NCI-H748 treated with DMSO at 0.1 percent for 48 hours (cell line): ENCODE results near the gene RIMBP2.

ENCODE experiments used
- DNase-seq: peaks from one replicate; lab custom pipeline; 2025; lab: John Stamatoyannopoulos, UW

The RIMBP2 gene

DNA sequence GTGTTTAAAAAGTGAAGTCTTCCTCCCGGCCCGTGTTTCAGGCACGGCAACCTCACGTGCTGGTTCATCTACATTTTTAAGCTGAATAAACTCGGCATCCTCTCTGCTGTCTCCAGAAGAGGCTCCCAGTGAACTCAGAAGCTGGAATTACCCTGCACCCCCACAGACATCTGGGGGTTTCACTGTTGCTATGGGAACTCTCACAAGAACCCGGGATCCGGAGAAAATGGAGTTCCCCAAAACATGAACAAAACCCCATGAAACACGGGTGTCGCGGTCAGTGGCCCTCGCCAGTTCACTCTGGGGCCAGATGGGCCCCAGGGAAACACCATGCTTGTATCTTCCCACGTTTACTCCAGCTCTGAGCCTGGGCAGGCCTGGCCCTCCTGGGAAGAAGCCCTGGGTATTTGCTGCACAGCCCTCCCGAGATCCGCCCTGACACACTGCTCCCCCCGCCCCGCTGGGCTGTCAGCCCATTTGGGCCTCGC lies 234.7 kb downstream of the RIMBP2 start:
- no peak for DNase-seq

DNA sequence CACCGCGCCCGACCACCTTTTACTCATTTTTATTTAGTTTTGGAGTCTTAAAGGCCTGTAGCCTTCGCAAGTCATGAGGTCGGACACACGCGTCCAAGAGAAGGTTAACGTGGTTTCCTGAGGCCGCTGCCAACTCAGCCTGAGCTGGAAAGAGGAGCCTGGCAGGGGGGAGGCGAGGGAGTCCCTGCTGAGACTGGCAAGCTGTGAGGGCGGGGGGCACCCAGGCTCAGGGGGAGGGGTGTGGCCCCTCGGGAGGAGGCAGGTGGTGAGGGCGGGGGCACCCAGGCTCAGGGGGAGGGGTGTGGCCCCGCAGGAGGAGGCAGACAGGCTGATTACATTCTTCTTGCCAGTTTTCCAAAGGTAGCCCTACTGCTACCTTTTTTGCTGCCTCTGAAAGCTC lies 235.2 kb downstream of the RIMBP2 start:
- DNase-seq = no peak

DNA sequence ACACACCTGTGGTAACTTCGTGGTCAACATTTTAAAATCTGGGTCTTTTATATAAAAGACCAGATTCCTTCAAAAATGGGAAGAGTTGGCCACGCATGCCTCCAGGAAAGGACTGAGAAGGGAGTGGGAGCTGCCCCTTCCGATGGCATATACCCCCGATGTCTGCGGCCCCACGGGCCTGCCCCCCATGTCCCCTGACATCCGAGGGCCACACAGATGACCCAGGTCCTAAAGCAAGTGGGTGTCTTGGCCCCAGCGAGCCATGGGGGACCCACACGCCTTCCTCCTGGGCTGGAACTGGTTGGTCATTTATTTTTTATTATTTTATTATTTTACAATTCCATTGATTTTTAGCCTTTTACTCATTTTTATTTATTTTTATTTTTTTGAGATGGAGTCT lies 235.9 kb downstream of the RIMBP2 start:
- no peak for DNase-seq

DNA sequence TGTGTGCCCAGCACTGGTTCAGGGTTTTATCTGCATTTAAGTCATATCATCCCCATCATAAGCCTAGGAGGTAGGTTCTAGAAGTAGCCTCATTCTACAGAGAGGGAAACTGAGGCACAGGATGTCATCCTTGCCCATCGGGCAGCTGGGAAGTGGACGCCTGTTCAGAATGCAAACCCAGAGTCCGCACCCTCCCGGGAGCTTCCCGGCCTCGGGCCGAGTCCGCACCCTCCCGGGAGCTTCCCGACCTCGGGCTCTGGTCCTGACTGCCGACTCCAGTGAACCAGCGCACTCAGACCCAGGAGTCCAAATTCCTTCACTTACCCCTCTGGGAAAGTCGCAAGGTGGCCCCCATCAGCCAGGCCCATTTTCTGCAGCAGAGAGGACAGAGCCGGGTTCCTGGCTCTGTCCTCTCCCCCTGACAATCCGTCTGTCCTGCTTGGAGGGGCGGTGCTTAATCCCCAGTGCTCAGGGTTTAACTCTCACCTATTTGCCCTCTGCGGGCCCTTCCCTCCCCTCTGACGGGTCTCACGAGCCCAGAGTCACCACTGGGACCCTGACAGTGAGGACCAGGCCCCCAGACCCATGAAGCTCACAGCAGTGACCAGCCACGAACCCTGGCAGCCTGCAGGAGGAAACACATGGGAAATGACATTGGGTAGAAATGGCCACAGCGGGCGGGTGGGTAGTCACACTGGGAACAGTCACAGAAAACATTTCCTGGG lies 236.5 kb downstream of the RIMBP2 start:
- no peak for DNase-seq

DNA sequence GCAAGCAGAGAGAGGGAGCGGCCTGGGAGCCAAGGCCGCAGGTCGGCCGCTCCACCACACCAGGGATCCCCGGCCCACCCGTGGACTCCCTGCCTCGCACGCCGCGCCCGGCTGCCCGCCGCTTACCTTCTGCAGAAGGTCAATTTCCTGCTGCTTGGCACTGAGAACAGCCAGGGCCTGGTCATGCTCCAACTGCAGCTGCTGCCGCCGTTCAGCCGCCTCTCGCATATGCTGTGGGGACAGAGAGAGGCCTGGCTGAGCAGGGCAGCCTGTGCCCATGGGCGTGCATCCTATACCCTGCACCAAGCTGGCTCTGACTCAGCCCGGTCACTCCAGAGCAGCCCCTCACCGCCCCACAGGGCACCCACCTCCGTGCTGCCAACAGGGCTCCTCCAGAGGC lies 237.3 kb downstream of the RIMBP2 start:
- DNase-seq = no peak

DNA sequence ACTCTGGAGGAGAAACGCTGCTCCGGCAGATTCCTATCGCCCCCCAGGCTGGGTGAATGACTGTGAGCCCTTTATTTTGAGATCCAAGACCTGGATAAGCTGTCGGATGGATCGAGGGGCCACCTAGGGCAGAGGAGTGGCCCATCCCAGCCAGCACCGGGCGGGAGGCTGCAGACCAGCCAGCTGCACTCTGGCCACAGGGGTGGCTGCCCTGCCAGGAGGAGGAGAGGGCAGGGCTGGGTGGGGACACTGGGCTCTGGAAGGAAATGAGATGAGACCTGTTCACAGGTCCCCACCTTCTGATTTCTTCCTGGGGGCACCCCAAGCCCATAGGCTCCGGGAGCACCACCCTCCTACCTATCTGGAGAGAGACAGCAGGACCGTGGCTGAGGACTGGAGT lies 238.4 kb downstream of the RIMBP2 start:
- no peak for DNase-seq

DNA sequence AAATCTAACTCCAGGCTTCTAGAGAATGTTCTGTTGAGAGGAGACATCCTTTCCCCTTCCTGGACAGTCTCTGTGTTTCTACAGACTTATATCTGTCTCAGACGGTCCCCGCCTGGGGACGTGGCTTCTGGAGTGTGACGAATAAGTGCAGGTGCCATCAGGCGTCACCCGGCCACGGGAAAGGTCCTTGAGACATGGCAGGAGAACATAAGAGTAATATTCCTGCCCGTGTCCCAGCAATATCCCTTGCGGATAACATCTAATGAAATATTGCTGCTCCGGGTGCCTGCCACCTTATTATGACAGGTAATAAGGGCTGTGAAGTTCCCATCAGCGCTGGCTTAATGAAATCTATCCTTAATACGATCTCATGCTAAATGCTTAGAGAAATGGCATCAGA lies 238.8 kb downstream of the RIMBP2 start:
- no peak for DNase-seq

DNA sequence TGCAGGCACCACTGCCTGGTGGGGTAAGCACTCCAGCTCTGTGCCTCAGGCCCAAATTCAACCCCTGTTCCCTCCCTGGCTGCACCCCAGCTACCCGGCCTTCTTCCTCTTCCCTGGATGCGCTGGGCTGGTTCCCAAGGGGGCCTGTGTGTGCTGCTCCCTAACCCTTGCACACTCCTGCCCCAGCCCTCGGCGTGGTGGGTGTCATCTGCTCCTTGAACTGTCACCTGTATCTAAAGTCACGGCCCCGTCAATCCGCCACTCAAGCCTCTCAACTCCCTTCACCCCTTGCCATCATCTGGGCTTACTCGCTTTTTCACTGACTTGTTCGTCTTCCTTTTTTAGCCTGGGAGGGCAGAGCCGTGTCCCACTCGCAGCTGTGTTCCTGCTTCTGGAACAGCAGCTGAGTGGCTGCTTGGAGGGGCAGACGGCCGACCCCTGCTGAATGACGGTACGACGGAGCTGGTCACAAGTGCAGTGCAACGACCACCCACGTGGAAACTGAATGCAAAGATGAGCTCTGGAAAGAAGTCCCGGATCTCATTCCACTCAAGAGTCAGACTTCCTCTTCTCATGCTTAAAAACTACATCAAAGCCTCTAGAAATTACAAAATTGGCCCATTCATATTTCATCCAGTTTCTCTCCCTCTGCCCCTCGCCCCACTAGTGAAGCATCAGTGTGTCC lies 239.5 kb downstream of the RIMBP2 start:
- no peak for DNase-seq

DNA sequence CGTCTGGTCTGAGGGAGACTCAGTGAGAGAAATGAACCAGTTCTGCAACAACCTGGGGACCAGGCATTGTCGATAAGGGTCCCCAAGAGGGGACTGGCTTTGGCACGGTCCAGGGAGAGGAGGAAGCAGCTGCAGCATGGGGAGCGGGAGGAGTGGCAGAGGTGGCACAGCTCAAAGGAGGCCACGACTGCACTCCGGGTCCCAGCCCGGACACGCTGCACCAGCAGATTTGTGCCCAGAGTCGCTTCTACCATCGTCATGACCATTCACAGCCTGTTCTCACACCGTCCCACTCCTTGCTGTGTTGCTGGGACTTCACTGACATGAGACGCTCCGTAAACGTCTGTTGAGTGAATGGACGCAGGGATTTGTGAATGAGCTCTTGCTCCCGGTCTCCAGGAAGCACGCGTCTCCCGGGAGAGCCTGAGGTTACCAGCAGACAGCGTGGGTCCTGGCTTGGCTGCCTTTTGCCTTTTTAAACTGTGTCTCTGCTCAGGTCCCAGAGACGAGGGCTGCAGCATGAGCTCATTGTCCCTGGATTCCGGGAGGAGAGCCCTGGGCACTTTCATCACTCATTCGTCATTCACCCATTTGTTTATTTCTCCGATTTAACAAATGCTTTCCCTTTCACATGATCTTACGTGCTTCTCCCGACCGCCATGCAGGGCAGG lies 241.4 kb downstream of the RIMBP2 start:
- no peak for DNase-seq

DNA sequence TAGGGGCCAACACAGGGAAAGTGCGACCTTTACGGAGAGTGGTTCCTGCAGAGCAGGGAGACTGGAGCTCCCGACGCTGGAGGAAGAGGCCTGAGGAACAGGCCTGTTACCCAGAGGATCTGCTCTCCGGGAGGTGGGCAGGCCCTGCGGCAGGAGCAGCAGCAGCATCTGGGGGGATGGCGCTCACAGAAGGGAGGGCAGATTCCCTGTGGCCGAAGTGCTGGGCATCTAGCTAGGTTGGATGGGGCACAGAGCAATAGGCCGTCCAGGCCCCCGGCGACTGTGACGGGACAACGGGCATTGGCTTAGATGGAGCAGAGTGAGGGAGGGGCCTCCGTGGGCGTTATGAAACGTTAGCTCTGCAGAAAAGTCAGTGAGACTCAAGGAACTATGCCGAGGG lies 242.8 kb downstream of the RIMBP2 start:
- no peak for DNase-seq

DNA sequence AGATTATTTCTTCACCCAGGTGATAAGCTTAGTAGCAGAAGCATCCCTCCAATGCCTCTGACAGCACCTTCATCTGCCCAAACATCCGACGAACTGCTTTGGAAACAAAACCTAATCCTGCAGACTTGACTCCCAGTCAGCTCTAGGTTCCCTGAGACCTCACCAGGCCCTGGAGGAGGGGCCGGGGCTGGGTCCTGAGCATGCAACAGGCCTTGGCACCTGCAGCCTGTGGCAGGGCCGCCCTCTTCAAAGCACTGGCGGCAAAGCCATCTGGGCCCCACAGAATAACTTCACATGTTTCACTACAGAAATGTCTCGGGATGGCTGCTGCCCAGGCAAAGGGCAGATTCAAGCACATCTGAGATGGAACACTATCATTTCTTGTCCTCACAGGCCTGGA lies 245.1 kb downstream of the RIMBP2 start:
- no peak for DNase-seq

DNA sequence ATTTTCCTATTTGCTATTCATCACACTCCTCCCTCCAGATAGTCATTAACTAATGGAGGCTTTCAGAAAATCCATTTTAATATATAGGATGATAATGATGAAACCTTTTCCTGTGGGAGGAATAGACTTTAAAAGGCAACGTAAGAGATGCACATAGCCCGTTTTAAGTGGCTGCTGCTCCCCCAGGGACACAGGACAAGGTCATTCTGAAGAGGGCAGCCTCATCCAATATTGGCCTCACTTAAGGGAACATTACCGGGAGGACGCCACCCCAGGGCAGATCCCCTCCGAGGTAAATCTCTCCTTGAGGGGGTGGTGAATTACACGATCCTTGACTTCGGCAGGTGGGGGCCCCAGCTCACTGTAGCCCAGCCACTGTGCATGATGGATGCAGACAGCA lies 246.5 kb downstream of the RIMBP2 start:
- DNase-seq = no peak

DNA sequence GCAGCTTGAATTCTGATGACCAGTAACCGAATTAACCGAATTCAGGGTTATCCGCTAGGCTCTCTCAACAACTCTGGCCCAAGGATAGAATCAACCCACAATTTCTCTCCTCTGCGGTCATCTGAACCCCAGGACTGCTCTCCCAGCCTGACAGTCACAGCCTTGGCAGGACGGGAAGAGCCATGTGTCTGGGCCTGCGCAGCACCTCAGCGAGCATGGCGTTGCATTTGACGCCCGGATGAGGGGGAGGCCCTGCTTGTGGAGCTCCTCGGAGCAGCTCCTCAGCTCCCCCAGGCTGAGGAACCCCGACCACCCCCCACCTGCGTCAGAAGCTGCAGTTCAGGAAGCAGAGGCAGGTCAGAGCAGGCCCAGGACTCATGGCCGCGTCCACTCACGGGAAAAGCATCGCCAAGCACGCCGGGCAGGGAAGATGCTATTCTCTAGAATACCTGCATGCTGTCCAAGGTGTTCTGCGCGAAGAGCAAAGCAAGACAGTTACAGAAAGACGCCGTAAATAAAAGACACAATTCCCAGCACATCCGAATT lies 247.3 kb downstream of the RIMBP2 start:
- DNase-seq = no peak

DNA sequence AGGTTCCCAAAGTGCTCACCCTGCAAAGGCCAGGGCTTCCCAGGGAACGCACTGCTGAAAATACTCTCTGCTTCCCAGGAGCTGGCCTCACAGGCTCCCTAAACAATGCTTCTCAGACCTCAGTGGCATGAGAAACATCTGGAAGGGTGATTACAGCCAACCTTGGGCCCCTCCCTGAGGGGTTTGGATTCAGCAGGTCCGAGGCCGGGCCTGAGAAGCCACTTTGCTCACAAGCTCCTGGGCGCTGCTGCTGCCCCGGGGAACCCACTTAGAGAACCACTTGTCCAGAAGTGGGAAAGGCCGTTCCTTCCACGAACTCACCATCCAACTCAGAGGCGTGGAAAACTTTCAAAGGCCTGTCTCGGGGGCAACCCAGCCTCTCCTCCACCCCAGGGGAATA lies 247.9 kb downstream of the RIMBP2 start:
- DNase-seq = no peak

DNA sequence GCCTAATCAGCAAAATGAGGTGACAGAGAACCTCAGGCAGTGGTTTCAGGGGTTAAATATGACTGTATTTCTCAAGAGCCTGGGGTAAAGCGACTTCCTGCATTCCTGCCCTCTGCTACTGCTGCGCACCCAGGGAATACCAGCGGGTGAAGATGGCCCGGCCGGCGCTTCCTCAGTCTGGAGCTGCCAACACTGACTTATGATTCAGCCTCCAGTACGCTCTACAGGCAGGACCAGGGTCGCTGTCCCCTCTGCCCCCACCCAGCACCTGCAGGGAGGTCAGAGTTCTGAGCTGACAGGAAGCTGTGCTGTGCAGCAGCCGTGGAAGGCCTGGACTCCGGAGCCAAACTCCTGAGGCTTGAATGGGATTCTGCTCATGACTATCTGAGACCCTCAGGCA lies 250.5 kb downstream of the RIMBP2 start:
- no peak for DNase-seq

DNA sequence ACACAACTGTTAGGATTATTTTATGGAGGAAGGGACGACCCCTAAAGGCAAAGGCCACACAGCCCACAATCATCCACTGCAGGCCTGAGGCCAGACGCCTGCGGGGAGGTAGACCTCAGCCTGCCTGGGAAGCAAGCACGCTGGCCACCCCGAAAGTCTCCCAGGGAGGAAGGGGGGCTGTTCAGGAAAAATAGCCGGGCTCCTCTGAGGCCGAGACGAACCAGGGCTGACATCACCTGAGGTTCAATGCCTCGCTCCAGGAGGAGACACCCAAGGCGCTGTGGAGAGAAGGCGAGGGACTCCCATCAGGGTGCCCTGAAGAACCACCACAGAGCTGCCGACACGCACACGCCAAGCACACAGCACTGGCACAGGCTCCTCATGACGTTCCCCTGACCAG lies 251.1 kb downstream of the RIMBP2 start:
- no peak for DNase-seq

DNA sequence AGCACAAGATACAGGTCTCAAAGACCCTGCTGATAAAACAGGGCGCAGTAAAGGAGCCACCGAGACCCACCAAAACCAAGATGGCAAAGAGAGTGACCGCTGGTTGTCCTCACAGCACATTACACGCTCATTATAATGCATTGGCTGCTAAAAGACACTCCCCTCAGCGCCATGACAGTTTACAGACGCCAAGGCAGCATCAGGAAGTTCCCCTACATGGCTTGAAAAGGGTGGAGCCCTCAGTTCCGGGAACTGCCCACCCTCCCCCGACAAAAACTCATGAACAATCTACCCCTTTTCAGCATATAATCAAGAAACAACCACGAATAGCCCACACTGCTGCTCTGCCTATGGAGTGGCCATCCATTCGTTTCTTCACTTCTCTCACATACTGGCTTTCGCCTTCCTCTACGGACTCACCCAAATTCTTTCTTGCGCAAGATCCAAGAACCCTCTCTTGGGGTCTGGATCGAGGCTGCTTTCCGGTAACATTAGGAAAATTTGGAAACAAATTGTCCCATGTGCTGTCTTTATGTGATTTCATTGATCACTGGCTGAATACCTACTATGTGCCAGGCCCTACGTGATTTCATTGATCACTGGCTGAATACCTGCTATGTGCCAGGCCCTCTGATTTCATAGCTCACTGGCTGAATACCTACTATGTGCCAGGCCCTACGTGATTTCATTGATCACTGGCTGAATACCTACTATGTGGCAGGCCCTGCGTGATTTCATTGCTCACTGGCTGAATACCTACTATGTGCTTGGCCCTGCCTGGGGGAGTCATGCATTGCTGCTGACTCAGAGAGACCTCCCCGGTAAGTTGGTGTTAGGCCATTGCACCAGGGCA lies 252.1 kb downstream of the RIMBP2 start:
- DNase-seq = no peak

DNA sequence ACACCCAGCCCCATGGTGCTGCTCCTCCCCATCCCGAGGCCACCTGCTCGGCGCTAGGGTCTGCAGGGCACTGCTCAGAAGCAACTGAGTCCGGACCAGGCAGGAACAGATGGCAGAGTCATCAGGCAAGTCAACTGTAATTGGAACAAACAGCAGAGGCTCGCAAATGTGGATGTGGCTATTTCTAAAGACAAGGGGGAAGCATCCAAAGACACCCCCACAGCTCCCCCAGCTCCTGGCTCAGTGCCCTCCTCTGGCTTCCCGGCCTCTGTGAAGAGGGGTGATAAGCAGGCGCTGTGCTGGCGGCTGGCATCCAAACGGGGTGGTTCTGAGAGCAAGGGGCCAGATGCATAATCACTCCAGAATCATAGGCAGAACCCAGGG lies 252.8 kb downstream of the RIMBP2 start:
- DNase-seq = no peak

DNA sequence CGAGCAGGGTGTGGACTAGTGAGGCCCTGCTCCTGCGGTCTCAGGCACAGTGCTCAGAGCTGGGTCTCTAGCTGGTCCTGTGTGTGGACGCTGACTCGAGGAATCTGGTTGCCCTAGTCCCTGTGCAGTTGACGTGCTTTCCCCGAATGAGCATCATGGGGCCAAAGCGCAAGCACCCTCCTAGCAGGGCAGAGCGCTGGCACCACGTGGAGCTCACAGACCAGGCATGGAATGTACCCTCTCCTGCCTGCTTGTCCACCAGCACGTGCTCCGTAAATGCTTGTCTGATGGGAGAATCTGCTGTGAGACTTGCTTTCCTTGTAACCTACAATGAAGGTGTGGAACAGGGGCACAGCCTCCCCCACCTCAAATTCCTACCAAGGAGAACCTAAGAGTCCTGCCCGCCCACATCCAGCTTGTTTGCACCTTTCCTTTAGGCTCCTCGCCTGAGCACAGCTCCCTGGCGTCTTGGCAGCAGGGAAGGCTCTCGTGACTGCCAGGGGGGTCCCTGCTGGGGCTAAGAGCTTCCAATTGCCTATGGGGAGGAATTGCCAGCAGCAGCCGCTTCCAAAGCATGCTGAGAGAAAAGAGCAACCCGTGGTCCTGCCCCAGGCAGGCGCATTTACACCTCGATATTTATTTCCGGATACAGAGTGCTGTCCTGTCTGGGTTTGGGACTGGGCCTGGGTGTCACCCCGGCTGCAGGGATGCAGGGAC lies 253.4 kb downstream of the RIMBP2 start:
- no peak for DNase-seq

DNA sequence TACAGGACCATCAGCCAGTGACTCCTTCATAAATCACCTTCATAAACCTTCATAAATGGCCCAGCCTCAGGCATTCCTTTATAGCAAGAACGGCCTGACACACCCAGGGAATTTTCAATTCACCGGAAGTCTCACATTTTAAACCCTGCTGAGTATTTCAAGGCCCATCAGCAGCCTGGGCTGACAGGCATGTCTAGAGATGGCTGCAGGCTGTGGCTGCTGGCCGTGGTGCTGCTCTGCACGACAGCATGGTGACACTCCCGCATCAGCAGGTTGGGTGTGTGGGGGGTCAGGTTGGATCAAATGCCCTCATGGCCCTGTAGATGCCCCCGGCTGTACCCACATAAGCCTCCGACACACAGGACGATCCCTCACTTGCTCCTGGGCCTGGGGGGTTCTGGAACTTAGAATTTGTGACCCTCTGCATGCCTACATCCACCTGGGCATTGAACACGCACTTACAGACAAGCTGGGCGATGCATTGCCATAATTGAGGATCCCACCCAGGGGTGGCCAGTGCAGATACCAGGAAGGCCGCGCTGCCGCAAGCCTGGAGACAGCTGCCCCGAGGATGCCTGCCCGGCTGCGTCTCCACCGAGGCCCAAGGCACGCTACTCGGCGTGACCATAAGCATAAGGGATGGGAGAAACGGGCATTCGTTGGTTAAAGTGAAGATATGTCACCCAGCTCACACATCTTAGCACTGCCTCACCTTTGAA lies 254.1 kb downstream of the RIMBP2 start:
- no peak for DNase-seq

DNA sequence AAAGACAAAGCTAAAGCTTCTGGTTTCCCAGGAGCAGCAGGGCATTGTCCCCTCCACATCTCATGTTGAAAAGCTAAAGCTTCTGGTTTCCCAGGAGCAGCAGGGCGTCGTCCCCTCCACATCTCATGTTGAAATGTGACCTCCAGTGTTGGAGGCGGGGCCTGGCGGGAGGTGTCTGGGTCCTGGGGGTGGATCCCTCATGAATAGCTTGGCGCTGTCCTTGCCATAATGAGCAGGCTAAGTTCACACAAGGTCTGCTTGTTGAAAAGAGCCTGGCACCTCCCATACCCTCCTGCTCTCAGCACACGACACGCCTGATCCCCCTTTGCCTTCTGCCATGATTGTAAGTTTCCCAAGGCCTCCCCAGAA lies 254.7 kb downstream of the RIMBP2 start:
- peak; percentile 17 for DNase-seq
